Tibial nerve (tissue), 4 donors: ENCODE measurements around the gene PAPOLG.

Experiments used
- EP300 ChIP-seq, 2 donors: sonication (generic); formaldehyde crosslinking; IDR thresholded peaks; one replicate each; pipeline ENCODE4 v1.6.1; 2017; ENCODE audit warnings: antibody characterized with exemption in 2 of 2, mild to moderate bottlenecking in 1 of 2
- POLR2A ChIP-seq, 2 donors: fragments of 450-650 bp; IDR thresholded peaks; one replicate each; pipeline ENCODE4 v1.6.1; 2017; ENCODE audit warnings: antibody characterized with exemption in 2 of 2, mild to moderate bottlenecking in 2 of 2, moderate library complexity in 2 of 2
- TF ChIP-seq, protein P1 (sequence below), 5 experiments: fragments of 200-600 bp in 3 of 5; fragments of 450-650 bp in 2 of 5; sonication (generic) in 3 of 5; IDR thresholded peaks; one replicate each; pipeline ENCODE4 v1.5.1; 2016 to 2019; ENCODE audit warnings: antibody characterized with exemption in 5 of 5, mild to moderate bottlenecking in 3 of 5, moderate library complexity in 2 of 5

DNA sequence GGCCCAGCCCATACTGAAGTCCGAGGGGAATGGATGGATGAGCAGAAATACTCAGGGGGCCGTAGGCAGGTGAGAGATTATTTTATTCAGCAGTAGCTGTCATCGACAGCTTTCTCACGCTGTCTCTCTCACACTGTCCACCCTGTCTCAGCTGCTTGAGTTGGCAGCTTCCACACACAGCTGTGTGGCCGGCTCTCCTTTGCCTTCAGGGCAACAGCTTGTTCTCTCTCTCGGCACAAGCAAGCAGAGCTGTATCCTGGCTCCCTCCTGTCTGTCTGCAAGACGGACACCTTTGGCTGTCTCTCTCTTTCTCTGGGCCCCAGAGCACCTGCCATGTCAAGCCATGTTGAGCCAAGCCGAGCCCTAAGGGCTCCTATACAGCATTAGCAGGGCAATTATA lies 9.8 kb upstream of the PAPOLG start:
- TF ChIP-seq, protein P1, sequence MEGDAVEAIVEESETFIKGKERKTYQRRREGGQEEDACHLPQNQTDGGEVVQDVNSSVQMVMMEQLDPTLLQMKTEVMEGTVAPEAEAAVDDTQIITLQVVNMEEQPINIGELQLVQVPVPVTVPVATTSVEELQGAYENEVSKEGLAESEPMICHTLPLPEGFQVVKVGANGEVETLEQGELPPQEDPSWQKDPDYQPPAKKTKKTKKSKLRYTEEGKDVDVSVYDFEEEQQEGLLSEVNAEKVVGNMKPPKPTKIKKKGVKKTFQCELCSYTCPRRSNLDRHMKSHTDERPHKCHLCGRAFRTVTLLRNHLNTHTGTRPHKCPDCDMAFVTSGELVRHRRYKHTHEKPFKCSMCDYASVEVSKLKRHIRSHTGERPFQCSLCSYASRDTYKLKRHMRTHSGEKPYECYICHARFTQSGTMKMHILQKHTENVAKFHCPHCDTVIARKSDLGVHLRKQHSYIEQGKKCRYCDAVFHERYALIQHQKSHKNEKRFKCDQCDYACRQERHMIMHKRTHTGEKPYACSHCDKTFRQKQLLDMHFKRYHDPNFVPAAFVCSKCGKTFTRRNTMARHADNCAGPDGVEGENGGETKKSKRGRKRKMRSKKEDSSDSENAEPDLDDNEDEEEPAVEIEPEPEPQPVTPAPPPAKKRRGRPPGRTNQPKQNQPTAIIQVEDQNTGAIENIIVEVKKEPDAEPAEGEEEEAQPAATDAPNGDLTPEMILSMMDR (IDR thresholded peaks at IDR 0.05), result no peak
- no peak for TF ChIP-seq EP300 (IDR thresholded peaks at IDR 0.05)
- no peak for TF ChIP-seq POLR2A (IDR thresholded peaks at IDR 0.05)
